WERI-Rb-1 (cell line): ENCODE results near the gene ERVFRD-1.

Experiments
- DNase-seq: peaks from one replicate; pipeline ENCODE4 v3.0.0-alpha.2; 2020
- H3K27ac ChIP-seq: fragments of 250-450 bp; sonication (Bioruptor Pico); 2 replicates; pipeline ENCODE4 v1.5.1; 2020; ENCODE audit warnings: mild to moderate bottlenecking, moderate library complexity
- H3K27me3 ChIP-seq: fragments of 250-450 bp; sonication (Bioruptor Pico); 2 replicates; pipeline ENCODE4 v1.5.1; 2021; ENCODE audit warnings: mild to moderate bottlenecking, low read depth, moderate library complexity; ENCODE audit not compliant: insufficient read depth, severe bottlenecking
- H3K36me3 ChIP-seq: fragments of 250-450 bp; sonication (Bioruptor Pico); 2 replicates; pipeline ENCODE4 v1.5.1; 2020; ENCODE audit warnings: mild to moderate bottlenecking, moderate library complexity
- H3K4me3 ChIP-seq: 2 replicates; pipeline ENCODE4 v1.5.1; 2011; ENCODE audit warnings: low read depth, mild to moderate bottlenecking, control low read depth, low read length
- H3K9me3 ChIP-seq: fragments of 250-450 bp; sonication (Bioruptor Pico); 2 replicates; pipeline ENCODE4 v1.5.1; 2021; ENCODE audit warnings: mild to moderate bottlenecking, moderate library complexity; ENCODE audit not compliant: severe bottlenecking
- TF ChIP-seq, protein P1 (sequence below): IDR thresholded peaks from 2 replicates; pipeline ENCODE4 v1.5.1; 2011; ENCODE audit warnings: low read depth, mild to moderate bottlenecking, control low read depth, inconsistent platforms, low read length

The ERVFRD-1 gene

DNA sequence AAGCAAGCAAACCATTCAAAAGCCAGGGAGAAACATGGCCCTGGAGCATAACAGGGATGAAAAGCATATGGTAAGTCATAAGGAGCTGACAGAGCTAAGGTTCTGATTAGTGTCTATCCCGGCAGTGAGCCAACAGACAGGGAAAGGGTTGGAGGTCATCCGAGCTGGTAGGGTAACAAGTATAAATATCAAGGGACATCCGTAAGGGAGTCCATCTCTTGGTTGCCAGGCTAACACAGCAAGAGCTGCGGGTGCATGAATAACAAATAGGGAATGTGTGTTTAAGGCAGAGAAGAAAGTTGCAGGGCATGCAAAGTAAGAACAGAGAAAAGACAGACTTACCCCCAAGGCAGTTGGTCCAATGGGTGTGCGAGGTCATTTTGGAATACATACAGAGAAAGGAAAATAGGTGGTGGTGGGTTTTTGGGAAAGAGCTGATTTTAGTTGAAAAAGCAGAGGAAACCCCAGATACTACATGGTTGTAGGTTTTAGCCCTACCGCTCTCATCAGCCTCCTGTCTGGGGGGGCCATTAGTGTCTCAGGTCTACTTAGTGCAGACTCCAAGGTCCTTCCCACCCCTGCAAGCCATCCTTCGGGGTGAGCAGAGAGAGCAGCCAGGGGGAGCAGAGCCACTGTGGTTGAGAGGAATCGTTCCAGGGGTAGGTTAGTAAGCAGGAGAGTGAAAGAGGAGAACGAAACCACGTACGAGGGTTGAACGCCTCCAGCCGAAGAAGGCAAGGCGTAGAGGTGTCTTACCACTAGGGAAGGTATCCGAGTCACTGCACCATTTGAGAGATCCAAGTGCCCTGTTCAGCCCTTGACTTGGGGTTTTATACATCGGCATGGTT, at the start of gene ERVFRD-1:
TSS of gene ERVFRD-1 (minus strand) at position 805 of the 848 bp plus-strand sequence. CDS start 6,415 bp downstream, outside the sequence.
- Histone ChIP-seq H3K4me3 (no peak within 1 kb of the TSS), H3K9me3 (no peaks in the 10 kb centered on the region), H3K27ac (no peak within 1 kb of the TSS), H3K27me3 (no peaks in the 10 kb centered on the region), H3K36me3 (peaks cover 34% of the 10 kb centered on the region)
- TF ChIP-seq, protein P1, sequence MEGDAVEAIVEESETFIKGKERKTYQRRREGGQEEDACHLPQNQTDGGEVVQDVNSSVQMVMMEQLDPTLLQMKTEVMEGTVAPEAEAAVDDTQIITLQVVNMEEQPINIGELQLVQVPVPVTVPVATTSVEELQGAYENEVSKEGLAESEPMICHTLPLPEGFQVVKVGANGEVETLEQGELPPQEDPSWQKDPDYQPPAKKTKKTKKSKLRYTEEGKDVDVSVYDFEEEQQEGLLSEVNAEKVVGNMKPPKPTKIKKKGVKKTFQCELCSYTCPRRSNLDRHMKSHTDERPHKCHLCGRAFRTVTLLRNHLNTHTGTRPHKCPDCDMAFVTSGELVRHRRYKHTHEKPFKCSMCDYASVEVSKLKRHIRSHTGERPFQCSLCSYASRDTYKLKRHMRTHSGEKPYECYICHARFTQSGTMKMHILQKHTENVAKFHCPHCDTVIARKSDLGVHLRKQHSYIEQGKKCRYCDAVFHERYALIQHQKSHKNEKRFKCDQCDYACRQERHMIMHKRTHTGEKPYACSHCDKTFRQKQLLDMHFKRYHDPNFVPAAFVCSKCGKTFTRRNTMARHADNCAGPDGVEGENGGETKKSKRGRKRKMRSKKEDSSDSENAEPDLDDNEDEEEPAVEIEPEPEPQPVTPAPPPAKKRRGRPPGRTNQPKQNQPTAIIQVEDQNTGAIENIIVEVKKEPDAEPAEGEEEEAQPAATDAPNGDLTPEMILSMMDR = no peak
- DNase-seq = no peak

DNA sequence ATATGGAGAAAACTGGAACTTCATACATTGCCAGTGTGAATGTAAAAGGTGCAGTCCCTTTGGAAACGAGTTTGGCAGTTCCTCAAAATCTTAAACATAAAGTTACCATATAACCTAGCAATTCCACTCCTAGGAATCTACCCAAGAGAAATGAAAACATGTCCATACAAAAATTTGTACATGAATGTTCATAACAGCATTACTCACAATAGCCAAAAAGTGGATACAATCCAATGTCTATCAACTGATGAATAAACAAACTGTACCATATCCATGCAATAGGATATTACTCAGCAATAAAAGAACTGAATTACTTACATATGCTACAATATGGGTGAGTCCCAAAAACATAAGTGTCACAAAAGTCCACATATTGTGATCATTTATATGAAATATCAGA, 48.7 kb upstream of the ERVFRD-1 start:
- Histone ChIP-seq H3K4me3 (no peak overlapping the region), H3K27me3 (no peaks in the 10 kb centered on the region), H3K27ac (no peak overlapping the region), H3K9me3 (no peaks in the 10 kb centered on the region), H3K36me3 (no peaks in the 10 kb centered on the region)
- DNase-seq = no peak
- TF ChIP-seq, protein P1 = no peak

GRCh38 chr6:11155589-11155988, 44.1 kb upstream of the ERVFRD-1 start:
- Histone ChIP-seq H3K36me3 (no peaks in the 10 kb centered on the region), H3K27me3 (no peaks in the 10 kb centered on the region), H3K4me3 (no peak overlapping the region), H3K9me3 (no peaks in the 10 kb centered on the region), H3K27ac (no peak overlapping the region)
- no peak for DNase-seq
- TF ChIP-seq, protein P1 = no peak

GRCh38 chr6:11153447-11153846, 41.9 kb upstream of the ERVFRD-1 start:
- H3K27ac ChIP-seq = no peak overlapping the region
- H3K4me3 ChIP-seq = no peak overlapping the region
- DNase-seq = no peak
- TF ChIP-seq, protein P1 = no peak
- no peaks in the 10 kb centered on the region for H3K27me3 ChIP-seq
- H3K36me3 ChIP-seq = no peaks in the 10 kb centered on the region
- no peaks in the 10 kb centered on the region for H3K9me3 ChIP-seq

GRCh38 chr6:11152581-11152980, 41.1 kb upstream of the ERVFRD-1 start:
- Histone ChIP-seq H3K4me3 (no peak overlapping the region), H3K27ac (no peak overlapping the region), H3K36me3 (no peaks in the 10 kb centered on the region), H3K9me3 (no peaks in the 10 kb centered on the region), H3K27me3 (no peaks in the 10 kb centered on the region)
- DNase-seq = no peak
- TF ChIP-seq, protein P1 = no peak
